ENCODE results near the gene PLEKHA1. TPM values are rescaled to one million over a fixed set of nuclear protein-coding genes. Genes with fewer than 3 reads are reported as not detected.

PLEKHA1 gene
- total and polyA plus RNA-seq, 4 donors, result 15.9 to 29.2 (median 22.9) TPM

GRCh38 chr10:122354383-122354782 lies 20.1 kb upstream of the PLEKHA1 start:
- DNase-seq (ENCODE audit: low spot score), result no peak
- H3K27me3 ChIP-seq (ENCODE audit: control insufficient read depth in 4 of 4, insufficient read depth in 4 of 4, low read length in 3 of 4), result no peaks in the 10 kb centered on the region
- H3K4me3 ChIP-seq (ENCODE audit: low read depth in 1 of 3, low read length in 3 of 3), result no peak overlapping the region
- no peak overlapping the region for H3K27ac ChIP-seq (ENCODE audit: low read depth in 1 of 2, low read length in 2 of 2)
- 89% methylated on average over 2 of the region's 2 CpGs for WGBS
- H3K9ac ChIP-seq (ENCODE audit: low read depth in 1 of 2, low read length in 2 of 2), result no peak overlapping the region
- no peaks in the 10 kb centered on the region for H3K36me3 ChIP-seq (ENCODE audit: control insufficient read depth in 4 of 4, insufficient read depth in 3 of 4, low read depth in 1 of 4, low read length in 3 of 4)
- no peaks in the 10 kb centered on the region for H3K4me1 ChIP-seq (ENCODE audit: control insufficient read depth in 4 of 4, insufficient read depth in 4 of 4, low read length in 3 of 4)
- no peaks in the 10 kb centered on the region for H3K9me3 ChIP-seq (ENCODE audit: control insufficient read depth in 4 of 4, low read length in 3 of 4)
- no peak for TF ChIP-seq ZBTB33 (IDR thresholded peaks at IDR 0.05)

- no peak overlapping the region for H3K4me3 ChIP-seq (ENCODE audit: low read depth in 1 of 3, low read length in 3 of 3)
- WGBS, result 93% methylated on average over 4 of the region's 4 CpGs
- H3K27me3 ChIP-seq (ENCODE audit: control insufficient read depth in 4 of 4, insufficient read depth in 4 of 4, low read length in 3 of 4), result no peaks in the 10 kb centered on the region
- no peak for TF ChIP-seq HNF4G (IDR thresholded peaks at IDR 0.05)
- no peak for TF ChIP-seq HNF4A (conservative IDR thresholded peaks at IDR 0.05)
- TF ChIP-seq JUND (IDR thresholded peaks at IDR 0.05), result no peak
- TF ChIP-seq ATF3 (IDR thresholded peaks at IDR 0.05), result no peak
- no peak for TF ChIP-seq FOXA1 (IDR thresholded peaks at IDR 0.05)
- no peak for TF ChIP-seq NR2F2 (IDR thresholded peaks at IDR 0.05)
- no peak for TF ChIP-seq GABPA (IDR thresholded peaks at IDR 0.05 in 1 of 2, conservative IDR thresholded peaks at IDR 0.05 in 1 of 2)
- TF ChIP-seq TAF1 (conservative IDR thresholded peaks at IDR 0.05), result no peak
- H3K9me3 ChIP-seq (ENCODE audit: control insufficient read depth in 4 of 4, low read length in 3 of 4), result no peaks in the 10 kb centered on the region
- no peak overlapping the region for H3K9ac ChIP-seq (ENCODE audit: low read depth in 1 of 2, low read length in 2 of 2)
- H3K36me3 ChIP-seq (ENCODE audit: control insufficient read depth in 4 of 4, insufficient read depth in 3 of 4, low read depth in 1 of 4, low read length in 3 of 4), result no peaks in the 10 kb centered on the region
- DNase-seq (ENCODE audit: low spot score), result no peak
- no peaks in the 10 kb centered on the region for H3K4me1 ChIP-seq (ENCODE audit: control insufficient read depth in 4 of 4, insufficient read depth in 4 of 4, low read length in 3 of 4)
- H3K27ac ChIP-seq (ENCODE audit: low read depth in 1 of 2, low read length in 2 of 2), result no peak overlapping the region
Observed at GRCh38 chr10:122357685-122358084, 16.8 kb upstream of the PLEKHA1 start.

- Histone ChIP-seq H3K4me1 (ENCODE audit: control insufficient read depth in 4 of 4, insufficient read depth in 4 of 4, low read length in 3 of 4) (no peaks in the 10 kb centered on the region), H3K9me3 (ENCODE audit: control insufficient read depth in 4 of 4, low read length in 3 of 4) (no peaks in the 10 kb centered on the region), H3K36me3 (ENCODE audit: control insufficient read depth in 4 of 4, insufficient read depth in 3 of 4, low read depth in 1 of 4, low read length in 3 of 4) (no peaks in the 10 kb centered on the region), H3K27me3 (ENCODE audit: control insufficient read depth in 4 of 4, insufficient read depth in 4 of 4, low read length in 3 of 4) (no peaks in the 10 kb centered on the region), H3K9ac (ENCODE audit: low read depth in 1 of 2, low read length in 2 of 2) (no peak overlapping the region), H3K27ac (ENCODE audit: low read depth in 1 of 2, low read length in 2 of 2) (no peak overlapping the region), H3K4me3 (ENCODE audit: low read depth in 1 of 3, low read length in 3 of 3) (no peak overlapping the region)
- DNase-seq (ENCODE audit: low spot score), result no peak
- 92% methylated on average over 2 of the region's 2 CpGs for WGBS
- TF ChIP-seq TAF1 (conservative IDR thresholded peaks at IDR 0.05), result no peak
- TF ChIP-seq EGR1 (IDR thresholded peaks at IDR 0.05; ENCODE audit: low read depth in 2 of 2), result no peak
- no peak for TF ChIP-seq RAD21 (IDR thresholded peaks at IDR 0.05)
- TF ChIP-seq RXRA (IDR thresholded peaks at IDR 0.05), result no peak
- TF ChIP-seq NR2F2 (IDR thresholded peaks at IDR 0.05), result no peak
Observed at GRCh38 chr10:122359621-122360020, 14.9 kb upstream of the PLEKHA1 start.

GRCh38 chr10:122361046-122361445 lies 13.5 kb upstream of the PLEKHA1 start:
- no peak overlapping the region for H3K4me3 ChIP-seq (ENCODE audit: low read depth in 1 of 3, low read length in 3 of 3)
- H3K9ac ChIP-seq (ENCODE audit: low read depth in 1 of 2, low read length in 2 of 2), result no peak overlapping the region
- no peaks in the 10 kb centered on the region for H3K4me1 ChIP-seq (ENCODE audit: control insufficient read depth in 4 of 4, insufficient read depth in 4 of 4, low read length in 3 of 4)
- TF ChIP-seq MAX (IDR thresholded peaks at IDR 0.05), result no peak
- TF ChIP-seq EGR1 (IDR thresholded peaks at IDR 0.05; ENCODE audit: low read depth in 2 of 2), result no peak
- TF ChIP-seq RXRA (IDR thresholded peaks at IDR 0.05), result no peak
- no peak for TF ChIP-seq TAF1 (conservative IDR thresholded peaks at IDR 0.05)
- TF ChIP-seq SP1 (IDR thresholded peaks at IDR 0.05), result no peak
- no peak overlapping the region for H3K27ac ChIP-seq (ENCODE audit: low read depth in 1 of 2, low read length in 2 of 2)
- H3K36me3 ChIP-seq (ENCODE audit: control insufficient read depth in 4 of 4, insufficient read depth in 3 of 4, low read depth in 1 of 4, low read length in 3 of 4), result no peaks in the 10 kb centered on the region
- 98% methylated on average over 1 of the region's 1 CpG for WGBS
- DNase-seq (ENCODE audit: low spot score), result no peak
- H3K27me3 ChIP-seq (ENCODE audit: control insufficient read depth in 4 of 4, insufficient read depth in 4 of 4, low read length in 3 of 4), result no peaks in the 10 kb centered on the region
- no peaks in the 10 kb centered on the region for H3K9me3 ChIP-seq (ENCODE audit: control insufficient read depth in 4 of 4, low read length in 3 of 4)

Data from liver (tissue), 9 donors.